ENCODE data around the gene GRAMD1B. TPM values are rescaled to one million over a fixed set of nuclear protein-coding genes. Genes with fewer than 3 reads are reported as not detected.
A peak's percentile ranks its signal among the peaks of the same experiment; 100 is the strongest.

GRAMD1B gene
- total RNA-seq, 4 donors from 2014 or later: 31.4 to 152 (median 123) TPM

DNA sequence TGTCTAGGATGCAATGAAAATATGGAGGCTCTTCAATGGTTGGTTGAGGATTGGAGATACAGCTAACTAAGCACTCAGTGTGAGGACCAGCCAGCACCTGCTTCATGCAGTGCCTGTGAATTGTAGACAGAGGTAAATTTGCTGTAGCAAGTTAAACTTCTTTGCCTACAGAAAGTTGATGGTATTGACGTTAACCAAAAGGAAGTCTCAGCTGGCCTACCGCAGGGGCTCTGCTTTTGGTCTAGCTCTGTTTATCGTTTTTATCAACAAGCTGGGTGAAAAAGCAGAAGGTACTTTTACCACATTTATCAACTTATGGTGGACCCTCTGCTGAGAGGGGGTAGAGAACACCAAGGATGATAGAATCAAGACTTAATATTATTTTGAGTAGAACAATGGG, 51.6 kb downstream of the GRAMD1B start:
- TF ChIP-seq POLR2A (IDR thresholded peaks at IDR 0.05): no peak
- TF ChIP-seq, protein P1, sequence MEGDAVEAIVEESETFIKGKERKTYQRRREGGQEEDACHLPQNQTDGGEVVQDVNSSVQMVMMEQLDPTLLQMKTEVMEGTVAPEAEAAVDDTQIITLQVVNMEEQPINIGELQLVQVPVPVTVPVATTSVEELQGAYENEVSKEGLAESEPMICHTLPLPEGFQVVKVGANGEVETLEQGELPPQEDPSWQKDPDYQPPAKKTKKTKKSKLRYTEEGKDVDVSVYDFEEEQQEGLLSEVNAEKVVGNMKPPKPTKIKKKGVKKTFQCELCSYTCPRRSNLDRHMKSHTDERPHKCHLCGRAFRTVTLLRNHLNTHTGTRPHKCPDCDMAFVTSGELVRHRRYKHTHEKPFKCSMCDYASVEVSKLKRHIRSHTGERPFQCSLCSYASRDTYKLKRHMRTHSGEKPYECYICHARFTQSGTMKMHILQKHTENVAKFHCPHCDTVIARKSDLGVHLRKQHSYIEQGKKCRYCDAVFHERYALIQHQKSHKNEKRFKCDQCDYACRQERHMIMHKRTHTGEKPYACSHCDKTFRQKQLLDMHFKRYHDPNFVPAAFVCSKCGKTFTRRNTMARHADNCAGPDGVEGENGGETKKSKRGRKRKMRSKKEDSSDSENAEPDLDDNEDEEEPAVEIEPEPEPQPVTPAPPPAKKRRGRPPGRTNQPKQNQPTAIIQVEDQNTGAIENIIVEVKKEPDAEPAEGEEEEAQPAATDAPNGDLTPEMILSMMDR (IDR thresholded peaks at IDR 0.05): no peak
- H3K36me3 ChIP-seq: peaks cover 0 to 11% (median 0%) of the 10 kb centered on the region in 3 donors
- DNase-seq: peak in 1 of 3 donors; percentile 50
- no peak overlapping the region for H3K4me3 ChIP-seq
- no peaks in the 10 kb centered on the region for H3K9me3 ChIP-seq
- H3K27ac ChIP-seq: no peak overlapping the region
- H3K4me1 ChIP-seq: no peaks in the 10 kb centered on the region
- H3K27me3 ChIP-seq: no peaks in the 10 kb centered on the region

DNA sequence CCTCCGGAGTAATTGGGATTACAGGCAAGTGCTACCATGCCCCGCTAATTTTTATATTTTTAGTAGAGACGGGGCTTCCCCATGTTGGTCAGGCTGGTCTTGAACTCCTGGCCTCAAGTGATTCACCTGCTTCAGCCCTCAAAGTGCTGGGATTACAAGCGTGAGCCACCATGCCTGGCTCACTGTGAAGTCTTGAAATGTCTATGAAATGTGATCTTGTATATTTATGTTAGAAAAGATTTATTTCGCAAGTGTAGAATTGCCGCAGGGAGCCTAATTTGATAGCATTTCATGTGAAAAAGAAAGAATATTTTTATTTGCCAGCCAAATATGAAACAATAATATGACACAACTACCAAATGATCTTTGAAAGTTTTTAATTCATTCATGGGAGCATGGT, 52.1 kb downstream of the GRAMD1B start:
- no peaks in the 10 kb centered on the region for H3K27me3 ChIP-seq
- H3K4me1 ChIP-seq: no peaks in the 10 kb centered on the region
- peaks cover 0 to 11% (median 0%) of the 10 kb centered on the region in 3 donors for H3K36me3 ChIP-seq
- H3K9me3 ChIP-seq: no peaks in the 10 kb centered on the region
- DNase-seq: no peak
- TF ChIP-seq, protein P1 (IDR thresholded peaks at IDR 0.05): no peak
- no peak for TF ChIP-seq POLR2A (IDR thresholded peaks at IDR 0.05)
- no peak overlapping the region for H3K4me3 ChIP-seq
- H3K27ac ChIP-seq: no peak overlapping the region

DNA sequence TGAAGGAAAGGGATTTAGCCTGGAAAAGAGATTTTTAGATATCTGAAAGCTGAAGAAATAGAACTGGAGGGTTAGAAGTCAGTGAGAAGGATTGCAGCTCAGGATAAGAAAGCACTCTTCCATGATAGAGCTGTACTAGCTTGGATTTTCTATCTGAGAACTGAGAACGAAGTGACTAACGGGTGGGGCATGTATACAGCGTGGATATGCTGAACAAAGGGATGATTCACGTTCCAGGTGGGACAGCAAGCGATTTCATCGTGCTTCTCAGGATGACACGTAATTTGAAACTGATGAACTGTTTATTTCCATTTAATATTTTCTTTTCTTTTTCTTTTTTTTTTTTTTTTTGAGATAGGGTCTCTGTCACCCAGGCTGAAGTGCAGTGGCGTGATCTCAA, 53.0 kb downstream of the GRAMD1B start:
- no peak for TF ChIP-seq POLR2A (IDR thresholded peaks at IDR 0.05)
- TF ChIP-seq, protein P1 (IDR thresholded peaks at IDR 0.05): no peak
- H3K9me3 ChIP-seq: no peaks in the 10 kb centered on the region
- DNase-seq: no peak
- H3K27me3 ChIP-seq: no peaks in the 10 kb centered on the region
- H3K27ac ChIP-seq: no peak overlapping the region
- no peaks in the 10 kb centered on the region for H3K4me1 ChIP-seq
- H3K36me3 ChIP-seq: peaks cover 0 to 11% (median 0%) of the 10 kb centered on the region in 3 donors
- no peak overlapping the region for H3K4me3 ChIP-seq

DNA sequence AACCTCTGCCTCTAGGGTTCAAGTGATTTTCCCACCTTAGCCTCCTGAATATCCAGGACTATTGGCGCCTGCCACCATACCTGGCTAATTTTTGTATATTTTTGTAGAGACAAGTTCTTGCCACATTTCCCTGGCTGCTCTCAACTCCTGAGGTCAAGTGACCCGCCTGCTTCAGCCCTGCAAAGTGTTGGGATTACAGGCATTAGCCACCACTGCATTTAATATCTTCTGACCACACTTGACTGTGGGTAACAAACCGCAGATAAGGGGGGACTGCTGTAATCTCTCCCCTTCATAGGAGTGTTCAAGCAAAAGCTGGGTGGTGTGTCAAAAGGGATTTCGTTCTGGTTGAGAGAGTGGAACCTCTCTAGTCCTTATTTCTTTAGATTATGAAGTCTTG, 53.4 kb downstream of the GRAMD1B start:
- TF ChIP-seq, protein P1 (IDR thresholded peaks at IDR 0.05): no peak
- no peak for TF ChIP-seq POLR2A (IDR thresholded peaks at IDR 0.05)
- no peaks in the 10 kb centered on the region for H3K4me1 ChIP-seq
- H3K4me3 ChIP-seq: no peak overlapping the region
- DNase-seq: no peak
- peaks cover 0 to 11% (median 0%) of the 10 kb centered on the region in 3 donors for H3K36me3 ChIP-seq
- no peaks in the 10 kb centered on the region for H3K9me3 ChIP-seq
- no peaks in the 10 kb centered on the region for H3K27me3 ChIP-seq
- no peak overlapping the region for H3K27ac ChIP-seq

DNA sequence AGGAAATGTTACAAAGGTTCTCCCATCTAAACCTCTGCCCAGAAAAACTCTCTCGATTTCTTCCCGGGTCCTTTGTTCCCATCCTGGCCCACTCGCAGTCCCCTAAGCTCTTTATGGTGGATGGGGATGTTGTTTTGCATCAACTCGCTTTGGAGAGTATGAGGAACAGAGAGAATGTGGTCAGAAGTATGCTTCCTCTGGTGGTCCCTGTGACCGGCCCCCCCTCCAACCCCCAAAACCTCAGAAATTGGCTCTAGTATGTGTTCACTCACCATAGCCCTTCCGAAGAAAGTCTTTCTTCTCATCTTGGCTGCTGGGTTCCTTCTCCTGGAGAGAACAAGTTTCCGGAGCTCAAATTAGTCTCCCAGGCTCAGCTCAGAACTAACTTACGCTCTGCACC, 54.4 kb downstream of the GRAMD1B start:
- H3K9me3 ChIP-seq: no peaks in the 10 kb centered on the region
- H3K27me3 ChIP-seq: no peaks in the 10 kb centered on the region
- no peak for TF ChIP-seq POLR2A (IDR thresholded peaks at IDR 0.05)
- TF ChIP-seq, protein P1 (IDR thresholded peaks at IDR 0.05): no peak
- no peak for DNase-seq
- H3K4me3 ChIP-seq: no peak overlapping the region
- no peak overlapping the region for H3K27ac ChIP-seq
- H3K4me1 ChIP-seq: no peaks in the 10 kb centered on the region
- peaks cover 0 to 8% (median 0%) of the 10 kb centered on the region in 3 donors for H3K36me3 ChIP-seq
